Measurements from ENCODE around the gene APC2.

Gene APC2

GRCh38 chr19:1491114-1491848 lies 41.4 kb downstream of the APC2 start, which contains the start of gene REEP6:
Gene REEP6, plus strand, starts transcription at chr19:1491181. Its CDS starts 89 bp downstream, at chr19:1491270.
- Histone ChIP-seq H3K4me3 (ENCODE audit: low read depth, low read length) (peak within 1 kb of the TSS; percentile 72), H3K27me3 (ENCODE audit: insufficient read depth, low read depth, severe bottlenecking) (no peaks in the 10 kb centered on the region), H3K9me3 (ENCODE audit: severe bottlenecking) (no peaks in the 10 kb centered on the region), H3K27ac (peak within 1 kb of the TSS; percentile 93), H3K36me3 (no peaks in the 10 kb centered on the region)
- DNase-seq: no peak
- TF ChIP-seq, protein P1, sequence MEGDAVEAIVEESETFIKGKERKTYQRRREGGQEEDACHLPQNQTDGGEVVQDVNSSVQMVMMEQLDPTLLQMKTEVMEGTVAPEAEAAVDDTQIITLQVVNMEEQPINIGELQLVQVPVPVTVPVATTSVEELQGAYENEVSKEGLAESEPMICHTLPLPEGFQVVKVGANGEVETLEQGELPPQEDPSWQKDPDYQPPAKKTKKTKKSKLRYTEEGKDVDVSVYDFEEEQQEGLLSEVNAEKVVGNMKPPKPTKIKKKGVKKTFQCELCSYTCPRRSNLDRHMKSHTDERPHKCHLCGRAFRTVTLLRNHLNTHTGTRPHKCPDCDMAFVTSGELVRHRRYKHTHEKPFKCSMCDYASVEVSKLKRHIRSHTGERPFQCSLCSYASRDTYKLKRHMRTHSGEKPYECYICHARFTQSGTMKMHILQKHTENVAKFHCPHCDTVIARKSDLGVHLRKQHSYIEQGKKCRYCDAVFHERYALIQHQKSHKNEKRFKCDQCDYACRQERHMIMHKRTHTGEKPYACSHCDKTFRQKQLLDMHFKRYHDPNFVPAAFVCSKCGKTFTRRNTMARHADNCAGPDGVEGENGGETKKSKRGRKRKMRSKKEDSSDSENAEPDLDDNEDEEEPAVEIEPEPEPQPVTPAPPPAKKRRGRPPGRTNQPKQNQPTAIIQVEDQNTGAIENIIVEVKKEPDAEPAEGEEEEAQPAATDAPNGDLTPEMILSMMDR (IDR thresholded peaks at IDR 0.05; ENCODE audit: low read depth, low read length): peak; percentile 8; the same call in 1 of the 2 replicates

DNA sequence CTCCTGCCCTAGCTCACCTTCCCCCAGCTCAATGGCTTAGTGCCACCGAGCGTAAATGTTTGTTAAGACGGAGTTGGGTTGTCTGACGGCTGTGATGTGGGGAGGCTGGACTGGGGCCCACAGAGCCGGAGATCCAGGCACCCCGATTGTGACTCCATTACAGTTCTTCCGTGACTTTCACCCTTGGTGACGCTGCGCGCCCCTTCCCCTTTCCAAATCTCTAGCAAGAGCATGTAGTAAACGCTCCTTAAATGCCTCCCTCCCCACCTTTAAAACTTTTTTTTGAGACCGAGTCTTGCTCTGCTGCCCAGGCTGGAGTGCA lies 41.9 kb downstream of the APC2 start:
- Histone ChIP-seq H3K9me3 (ENCODE audit: severe bottlenecking) (no peaks in the 10 kb centered on the region), H3K27me3 (ENCODE audit: insufficient read depth, low read depth, severe bottlenecking) (no peaks in the 10 kb centered on the region), H3K36me3 (no peaks in the 10 kb centered on the region), H3K27ac (peak overlapping the region; percentile 79), H3K4me3 (ENCODE audit: low read depth, low read length) (peak overlapping the region; percentile 72)
- DNase-seq: no peak
- TF ChIP-seq, protein P1 (IDR thresholded peaks at IDR 0.05; ENCODE audit: low read depth, low read length): no peak

- H3K36me3 ChIP-seq: no peaks in the 10 kb centered on the region
- H3K27me3 ChIP-seq (ENCODE audit: insufficient read depth, low read depth, severe bottlenecking): no peaks in the 10 kb centered on the region
- H3K9me3 ChIP-seq (ENCODE audit: severe bottlenecking): no peaks in the 10 kb centered on the region
- TF ChIP-seq, protein P1 (IDR thresholded peaks at IDR 0.05; ENCODE audit: low read depth, low read length): no peak
- H3K4me3 ChIP-seq (ENCODE audit: low read depth, low read length): peak overlapping the region; percentile 25; the same call in 1 of the 2 replicates
- no peak for DNase-seq
- peak overlapping the region; percentile 79 for H3K27ac ChIP-seq
These were observed 42.6 kb downstream of the APC2 start for GRCh38 chr19:1492474-1493006.

- Histone ChIP-seq H3K27me3 (ENCODE audit: insufficient read depth, low read depth, severe bottlenecking) (no peaks in the 10 kb centered on the region), H3K27ac (peak overlapping the region; percentile 79)
- TF ChIP-seq, protein P1 (IDR thresholded peaks at IDR 0.05; ENCODE audit: low read depth, low read length): no peak
These were observed 44.3 kb downstream of the APC2 start for GRCh38 chr19:1494115-1494815.

GRCh38 chr19:1495051-1495798 lies 45.3 kb downstream of the APC2 start:
- H3K27me3 ChIP-seq (ENCODE audit: insufficient read depth, low read depth, severe bottlenecking): no peaks in the 10 kb centered on the region
- H3K4me3 ChIP-seq (ENCODE audit: low read depth, low read length): no peak overlapping the region
- peaks cover 7% of the 10 kb centered on the region for H3K9me3 ChIP-seq (ENCODE audit: severe bottlenecking)
- no peak for DNase-seq
- H3K27ac ChIP-seq: no peak overlapping the region
- TF ChIP-seq, protein P1 (IDR thresholded peaks at IDR 0.05; ENCODE audit: low read depth, low read length): no peak
- no peaks in the 10 kb centered on the region for H3K36me3 ChIP-seq

More at GRCh38 chr19:1494115-1494815, 44.3 kb downstream of the APC2 start:
- no peak for DNase-seq
- H3K9me3 ChIP-seq (ENCODE audit: severe bottlenecking): no peaks in the 10 kb centered on the region
- H3K36me3 ChIP-seq: no peaks in the 10 kb centered on the region
- H3K4me3 ChIP-seq (ENCODE audit: low read depth, low read length): no peak overlapping the region

All from WERI-Rb-1 (cell line).